Astrocyte of the hippocampus (primary cell): ENCODE data around the gene DOCK10.
"Not testable (repeated sequence)": the region's sequence is repeated elsewhere in the genome, so short reads cannot be mapped to it uniquely, and the experiment has no call there.

Experiments used
- DNase-seq: peaks from one replicate; pipeline ENCODE4 v3.0.0; 2011; ENCODE audit warnings: low read depth, low spot score

DOCK10 gene

DNA sequence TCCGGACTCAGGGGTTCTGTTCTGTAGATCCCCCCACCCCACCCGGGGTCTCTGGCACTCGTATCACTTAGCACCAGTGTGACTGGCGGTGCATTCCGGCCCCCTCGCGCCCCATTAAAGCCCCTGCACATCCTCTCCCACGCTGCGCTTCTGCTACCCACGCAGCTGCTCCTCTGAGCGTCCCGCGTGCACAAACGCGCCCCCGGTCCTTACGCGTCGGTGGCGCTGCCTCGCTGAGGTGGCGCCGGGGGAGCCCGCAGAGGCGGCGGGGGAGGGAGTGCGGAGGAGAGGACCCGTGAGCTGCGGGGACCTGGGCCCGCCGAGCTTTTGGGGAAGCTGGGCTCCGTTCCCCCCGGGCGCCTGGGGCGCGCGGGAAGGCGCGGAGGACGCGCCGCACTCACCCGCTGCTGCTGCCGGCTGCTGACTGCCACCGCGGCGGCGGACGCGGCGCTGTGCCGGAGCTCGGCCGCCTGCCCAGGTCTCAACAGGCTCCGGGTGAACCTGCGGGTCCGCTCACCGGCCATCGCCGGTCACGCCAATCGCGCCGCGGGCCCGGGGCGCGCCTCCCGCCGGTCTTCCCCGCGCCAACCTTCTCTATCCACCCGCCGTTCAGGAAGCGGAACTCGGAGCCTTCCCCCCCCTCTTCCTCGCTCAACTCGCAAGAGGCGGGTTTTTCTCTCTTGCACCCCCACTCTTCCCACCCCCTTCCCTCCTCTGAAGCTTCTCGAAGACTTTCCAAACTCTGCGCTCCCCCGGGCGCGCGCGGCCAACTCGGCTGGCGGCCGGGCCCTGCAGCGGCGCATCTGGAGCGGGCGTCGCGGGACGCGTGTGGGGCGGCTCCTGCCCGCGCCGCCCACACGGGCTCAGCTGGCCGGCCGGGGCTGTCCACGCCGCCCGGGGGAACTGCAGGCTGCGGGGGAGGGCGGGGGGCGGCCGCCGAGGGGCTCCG, at the start of gene DOCK10:
Gene DOCK10, minus strand, starts transcription at position 618 of the 949 bp plus-strand sequence. Its CDS starts 94 bp downstream, at position 524.
- peak; percentile 69 for DNase-seq

DNA sequence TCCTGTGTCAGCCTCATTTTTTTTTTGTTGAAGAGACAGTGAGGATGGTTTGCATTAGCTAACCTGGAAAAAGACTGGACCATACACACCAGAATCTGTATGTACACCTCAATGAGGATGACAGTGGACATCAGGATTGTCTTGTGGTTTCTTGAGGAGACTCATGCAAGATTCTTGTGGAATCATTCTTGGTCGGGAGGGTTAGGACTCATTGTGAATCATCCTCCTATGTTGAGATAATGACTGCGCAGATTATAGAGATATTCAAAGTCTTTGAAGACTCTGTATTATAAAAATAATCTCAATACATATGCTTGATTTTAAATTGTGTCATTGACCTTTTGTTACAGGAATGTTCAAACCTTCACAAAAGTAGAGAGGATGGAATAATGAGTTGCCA, 49.1 kb upstream of the DOCK10 start:
- DNase-seq: peak; percentile 46

- DNase-seq: no peak
These were observed 48.5 kb upstream of the DOCK10 start for GRCh38 chr2:225090746-225091145.

DNA sequence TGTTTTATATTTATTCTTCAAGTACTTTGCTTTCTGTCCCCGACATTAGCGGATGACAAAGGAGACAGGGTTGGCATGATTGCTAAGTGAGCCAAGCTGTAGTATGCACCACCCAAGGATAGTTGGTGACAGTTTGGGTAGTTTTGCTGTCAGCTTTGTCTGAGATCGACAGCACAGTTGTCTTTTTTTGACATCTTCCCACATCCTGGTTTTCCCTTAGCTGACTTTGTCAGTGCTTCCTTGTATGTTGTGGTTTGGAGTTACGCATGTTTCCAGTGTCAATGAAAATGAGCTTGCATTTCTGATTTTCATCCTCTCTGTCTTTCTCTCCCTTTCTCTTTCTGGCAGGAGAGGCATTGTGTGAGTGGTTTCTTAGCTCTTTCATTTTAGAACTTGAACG, 44.6 kb upstream of the DOCK10 start:
- DNase-seq: no peak

GRCh38 chr2:225086439-225086838, 44.2 kb upstream of the DOCK10 start:
- no peak for DNase-seq

DNA sequence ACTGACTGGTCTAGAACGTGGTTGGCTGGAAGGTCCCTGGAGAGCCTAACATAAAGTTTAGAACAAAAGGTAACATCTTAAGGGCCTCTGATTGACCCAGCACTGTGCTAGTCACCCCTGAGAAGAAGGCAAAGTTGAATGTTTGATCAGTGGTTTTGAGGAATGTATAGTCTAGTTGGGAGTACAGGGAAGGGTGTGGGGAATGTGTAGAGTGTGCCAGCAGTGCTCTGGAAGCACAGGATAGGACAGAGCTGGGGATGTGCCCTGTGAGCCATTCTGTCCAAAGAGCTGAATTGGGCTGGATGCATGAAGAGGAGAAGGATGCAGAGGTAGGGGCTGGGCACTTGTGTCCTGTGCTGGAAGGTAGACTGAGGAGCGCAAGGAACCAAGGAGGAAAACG, 41.0 kb upstream of the DOCK10 start:
- no peak for DNase-seq

GRCh38 chr2:225076125-225076524, 33.9 kb upstream of the DOCK10 start:
- no peak for DNase-seq

DNA sequence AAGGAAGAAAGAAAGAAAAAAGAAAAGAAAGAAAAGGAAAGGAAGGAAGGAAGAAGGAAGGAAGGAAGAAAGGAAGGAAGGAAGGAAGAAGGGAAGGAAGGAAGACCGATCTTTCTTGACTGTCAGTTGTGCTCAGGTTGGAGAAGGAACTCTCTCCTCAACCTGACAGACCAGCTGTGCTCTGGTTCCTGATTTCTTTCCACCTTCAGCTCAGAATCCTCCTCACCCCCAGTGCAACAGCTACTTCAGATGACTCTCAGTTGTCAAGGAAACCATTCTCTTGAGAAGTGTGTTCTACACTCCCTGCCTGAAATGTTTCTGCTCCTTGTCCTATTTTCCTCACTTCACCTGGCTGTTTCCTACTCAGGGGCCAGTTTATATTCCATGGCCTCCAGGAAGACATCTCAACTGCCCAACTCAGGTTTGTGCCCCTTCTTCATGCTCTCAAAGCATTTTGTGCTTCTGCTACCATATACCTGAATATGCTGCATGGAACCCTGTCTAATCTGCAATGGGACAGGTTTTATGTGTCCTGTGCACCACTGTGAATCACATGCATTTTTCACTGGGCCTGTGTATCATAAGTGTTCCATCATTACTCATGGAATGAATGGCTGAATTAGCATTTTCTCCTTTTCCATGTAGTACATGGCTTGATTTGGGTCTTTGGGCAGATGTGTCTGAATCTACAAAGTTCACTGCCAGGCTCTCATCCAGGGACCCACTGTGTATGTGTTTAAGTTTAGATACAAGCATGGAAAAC, 32.8 kb upstream of the DOCK10 start:
- DNase-seq: no peak

DNA sequence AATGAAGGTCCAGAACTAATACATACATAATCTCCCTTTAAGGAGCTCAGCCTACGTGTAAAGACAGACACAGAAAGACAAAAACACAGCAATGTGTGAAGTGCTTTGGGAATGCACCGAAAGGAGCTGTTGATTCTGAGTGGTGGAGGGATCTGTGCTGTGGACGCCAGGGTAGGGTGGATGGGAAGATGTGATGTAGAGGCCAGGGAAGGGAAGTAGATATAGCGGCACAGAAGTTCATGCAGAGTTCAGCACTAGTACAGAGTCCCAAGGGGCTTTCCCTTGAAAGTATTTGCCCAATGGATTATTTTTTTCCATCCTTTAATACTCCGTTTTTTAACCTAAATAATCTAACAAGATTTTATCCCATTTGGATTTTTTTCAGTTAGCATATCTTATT, 32.1 kb upstream of the DOCK10 start:
- no peak for DNase-seq

DNA sequence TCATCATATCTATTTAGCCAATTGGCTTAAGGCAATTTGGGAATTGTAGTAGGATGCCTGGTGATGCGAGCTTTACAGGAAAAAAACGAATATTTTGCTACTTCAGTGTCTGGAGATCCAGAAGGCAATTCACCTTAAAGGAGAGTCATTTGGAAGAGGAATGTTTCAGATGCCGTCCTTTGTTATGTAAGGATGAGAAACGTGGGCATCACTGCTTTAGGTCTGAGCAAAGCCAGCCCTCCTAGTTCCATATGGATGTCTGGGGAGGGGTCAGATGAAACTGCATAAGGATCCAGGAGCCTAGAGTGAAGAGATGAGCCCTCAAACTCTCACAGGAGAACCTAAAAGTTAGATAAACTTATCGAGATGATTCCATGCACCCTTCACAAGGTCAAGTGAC, 30.9 kb upstream of the DOCK10 start:
- no peak for DNase-seq

GRCh38 chr2:225072444-225072843, 30.2 kb upstream of the DOCK10 start:
- no peak for DNase-seq

GRCh38 chr2:225070811-225071210, 28.5 kb upstream of the DOCK10 start:
- no peak for DNase-seq

- no peak for DNase-seq
These were observed 27.7 kb upstream of the DOCK10 start for GRCh38 chr2:225069966-225070365.

DNA sequence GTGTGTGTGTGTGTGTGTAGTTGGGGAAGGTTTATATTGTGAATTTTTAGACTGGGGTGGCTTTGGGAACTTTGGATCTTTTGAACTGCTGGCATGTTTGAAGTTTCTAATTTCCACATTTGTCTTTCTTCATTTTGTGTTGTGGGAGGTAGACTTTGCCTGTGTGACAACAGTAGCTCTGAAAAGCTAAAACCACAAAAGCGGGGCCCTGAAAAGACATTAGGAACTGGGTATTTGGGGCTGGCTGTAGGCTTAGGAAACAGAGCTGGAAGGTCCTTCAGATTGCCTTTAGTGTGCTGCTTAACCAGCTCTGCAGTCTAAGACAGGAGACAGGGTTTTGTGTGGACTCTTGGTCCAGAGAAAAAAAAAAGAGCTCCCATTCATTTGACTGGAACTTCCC, 27.2 kb upstream of the DOCK10 start:
- DNase-seq: no peak

DNA sequence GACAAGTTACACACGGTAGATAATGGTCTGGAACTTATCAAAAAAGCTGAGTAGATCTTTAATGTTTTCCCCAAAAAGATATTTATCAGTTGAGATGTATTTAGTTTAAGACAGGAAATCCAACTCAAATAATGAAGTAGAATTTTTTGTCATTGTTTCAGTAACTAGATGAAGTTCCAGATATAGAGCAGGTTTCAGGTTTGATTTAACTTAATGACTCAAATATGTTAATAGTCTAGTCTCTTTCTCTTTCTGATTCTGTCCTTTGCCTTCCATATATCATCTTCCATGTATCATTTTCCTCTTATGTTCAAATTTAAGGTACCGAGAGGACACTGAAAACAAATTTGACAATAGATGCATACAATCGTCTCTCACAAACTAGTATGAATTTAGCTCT, 23.6 kb upstream of the DOCK10 start:
- no peak for DNase-seq

DNA sequence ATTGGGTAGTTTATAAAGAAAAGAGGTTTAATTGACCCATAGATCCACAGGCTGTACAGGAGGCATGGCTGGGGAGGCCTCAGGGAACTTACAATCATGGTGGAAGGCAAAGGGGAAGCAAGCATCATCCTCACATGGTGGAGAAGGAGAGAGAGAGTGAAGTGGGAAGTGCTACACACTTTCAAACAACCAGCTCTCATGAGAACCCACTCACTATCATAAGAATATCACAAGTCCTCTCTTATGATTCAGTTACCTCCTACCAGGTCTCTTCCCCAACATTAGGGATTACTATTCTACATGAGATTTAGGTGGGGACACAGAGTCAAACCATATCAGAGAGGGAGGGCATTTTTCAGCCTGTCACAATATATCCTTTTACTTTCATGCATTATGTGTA, 22.7 kb upstream of the DOCK10 start:
- no peak for DNase-seq

GRCh38 chr2:225064362-225064761, 22.1 kb upstream of the DOCK10 start:
- no peak for DNase-seq

GRCh38 chr2:225056330-225057073, 14.2 kb upstream of the DOCK10 start:
- DNase-seq: no peak

GRCh38 chr2:225055714-225056113, 13.4 kb upstream of the DOCK10 start:
- DNase-seq: no peak

- no peak for DNase-seq
These were observed 10.4 kb upstream of the DOCK10 start for GRCh38 chr2:225052703-225053102.

- DNase-seq: not testable (repeated sequence)
These were observed 5.2 kb upstream of the DOCK10 start for GRCh38 chr2:225047502-225047901.

GRCh38 chr2:225042800-225043167, 516 bp upstream of the DOCK10 start:
- DNase-seq: no peak
